ENCODE data around the gene MOSPD2. TPM values are rescaled to one million over a fixed set of nuclear protein-coding genes. Genes with fewer than 3 reads are reported as not detected.

The MOSPD2 gene
- total and polyA plus RNA-seq, 2 of the 4 experiments (the other 2 are of a cell fraction): 14.1 to 22.2 TPM

DNA sequence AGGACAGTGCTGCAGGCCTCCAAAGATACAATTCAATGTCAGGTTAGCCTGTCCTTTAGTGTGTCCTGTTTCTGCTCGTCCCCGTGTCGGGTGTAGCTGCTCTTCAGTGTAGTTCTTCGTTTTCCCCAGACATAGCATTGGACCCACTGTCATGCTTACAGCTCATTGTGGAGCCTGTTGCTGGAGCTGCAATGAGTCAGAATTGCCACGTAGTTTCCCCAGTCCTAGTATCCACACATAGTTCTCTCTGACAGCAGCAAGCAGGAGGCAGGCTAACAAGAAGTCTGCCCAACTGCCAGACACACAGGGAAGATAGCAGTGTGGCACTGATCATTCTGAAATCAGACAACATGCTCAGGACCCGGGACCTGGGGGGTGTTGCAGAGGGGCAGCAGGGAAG lies 49.2 kb downstream of the MOSPD2 start (continued):
- no peak for TF ChIP-seq SMC3 (IDR thresholded peaks at IDR 0.05; ENCODE audit: low read depth, low read length)

DNA sequence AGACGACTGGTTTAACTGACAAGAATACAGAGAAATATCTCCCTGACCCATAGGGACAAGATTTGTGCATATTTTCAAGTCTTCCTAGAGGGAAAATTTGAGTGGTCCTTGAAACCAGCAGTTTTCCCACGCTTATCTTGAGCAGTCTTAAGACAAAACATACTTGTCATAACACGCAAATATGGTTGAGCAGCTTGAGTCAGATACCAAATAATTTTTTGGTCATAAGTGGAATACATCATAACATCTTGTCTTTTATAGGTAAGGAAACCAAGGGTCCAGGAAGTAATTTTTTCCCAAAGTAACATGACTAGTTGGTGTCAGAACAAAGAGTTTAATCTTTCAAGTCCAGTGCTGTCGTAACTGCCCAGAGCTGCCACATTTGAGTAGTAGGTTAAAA lies 50.5 kb downstream of the MOSPD2 start:
- Histone ChIP-seq H3K9ac (ENCODE audit: low read depth, low read length) (no peak overlapping the region), H2BK5ac (ENCODE audit: low read depth, low read length, poor library complexity, severe bottlenecking) (no peak overlapping the region), H3K27me3 (ENCODE audit: control insufficient read depth, insufficient read depth, low read length) (no peaks in the 10 kb centered on the region), H3K27ac (ENCODE audit: insufficient read depth, low read length) (no peak overlapping the region), H3K9me3 (ENCODE audit: control insufficient read depth, insufficient read depth, low read length) (no peaks in the 10 kb centered on the region), H3K36me3 (ENCODE audit: control insufficient read depth, insufficient read depth, low read length) (no peaks in the 10 kb centered on the region; the same call in 1 of the 2 replicates), H2BK120ac (ENCODE audit: low read depth, low read length) (no peak overlapping the region), H2AK5ac (ENCODE audit: low read depth, low read length) (no peak overlapping the region), H2BK15ac (ENCODE audit: low read depth, low read length) (no peak overlapping the region), H3K18ac (ENCODE audit: low read depth, low read length) (no peak overlapping the region), H3K9me1 (ENCODE audit: insufficient read depth, low read length) (0 out of 2 replicates have a peak, but pooled peaks cover 2% of the 10 kb centered on the region), H4K8ac (ENCODE audit: low read depth in 2 of 2, low read length in 2 of 2) (no peak overlapping the region), H4K91ac (ENCODE audit: insufficient read depth, low read depth, low read length) (no peak overlapping the region), H4K5ac (ENCODE audit: low read depth, low read length) (no peak overlapping the region), H4K20me1 (ENCODE audit: insufficient read depth, low read length) (no peaks in the 10 kb centered on the region), H2AK9ac (replicated peaks; ENCODE audit: low read depth, low read length, poor library complexity) (no peak overlapping the region), H3K79me1 (ENCODE audit: low read depth in 1 of 2, low read length in 2 of 2) (no peaks in the 10 kb centered on the region; a peak in 1 of 4 replicates), H2AFZ (replicated peaks; ENCODE audit: low read length, poor library complexity) (no peak overlapping the region), H3K4me2 (ENCODE audit: low read depth, low read length) (no peak overlapping the region), H3K23ac (ENCODE audit: low read depth, low read length) (no peak overlapping the region), H2BK20ac (ENCODE audit: low read depth, low read length) (no peak overlapping the region), H3K4ac (ENCODE audit: low read depth, low read length) (peak overlapping the region; percentile 6; the same call in 1 of the 2 replicates), H3K4me3 (ENCODE audit: insufficient read depth, low read depth, low read length) (no peak overlapping the region), H3K56ac (ENCODE audit: extremely low read depth, insufficient read depth, low read length) (no peak overlapping the region), H3K4me1 (ENCODE audit: control insufficient read depth, insufficient read depth, low read length) (peaks cover 4% of the 10 kb centered on the region), H3K14ac (replicated peaks; ENCODE audit: low read depth, low read length) (no peak overlapping the region)
- CTCF ChIA-PET: no interaction called here
- in situ Hi-C loops (cut with MboI; ENCODE audit: low sequenced_read_pairs): no loop called here
- WGBS, 2 experiments (ENCODE audit: extremely low coverage in 2 of 2, insufficient read length in 1 of 2): no CpG with 5 or more reads among the region's 4 CpGs
- intact Hi-C loops (cut with micrococcal nuclease): no loop called here
- DNase-seq: no peak
- BruUV-seq (replicated peaks): no TSS peak
- dilution Hi-C loops (cut with HindIII; ENCODE audit: low sequenced_read_pairs, unreplicated experiment): no loop called here
- no peak for ATAC-seq (ENCODE audit: low read depth)
- TF ChIP-seq POLR2A (IDR thresholded peaks at IDR 0.05; ENCODE audit: low read depth, low read length) (no peak), MAZ (IDR thresholded peaks at IDR 0.05; ENCODE audit: borderline replicate concordance, low read depth, low read length) (no peak), RCOR1 (IDR thresholded peaks at IDR 0.05; ENCODE audit: insufficient replicate concordance, low read length) (no peak), CHD1 (IDR thresholded peaks at IDR 0.05; ENCODE audit: low read depth, low read length) (no peak), BHLHE40 (IDR thresholded peaks at IDR 0.05; ENCODE audit: low read depth, low read length) (no peak), SMC3 (IDR thresholded peaks at IDR 0.05; ENCODE audit: low read depth, low read length) (no peak), RFX5 (IDR thresholded peaks at IDR 0.05; ENCODE audit: low read depth, low read length) (no peak), RAD21 (IDR thresholded peaks at IDR 0.05; ENCODE audit: low read length) (no peak), CEBPB (IDR thresholded peaks at IDR 0.05; ENCODE audit: low read depth, low read length) (no peak), NFE2L2 (IDR thresholded peaks at IDR 0.05; ENCODE audit: low read depth, low read length) (no peak), MAFK (IDR thresholded peaks at IDR 0.05; ENCODE audit: low read depth, low read length) (no peak)
- TF ChIP-seq, protein P1, sequence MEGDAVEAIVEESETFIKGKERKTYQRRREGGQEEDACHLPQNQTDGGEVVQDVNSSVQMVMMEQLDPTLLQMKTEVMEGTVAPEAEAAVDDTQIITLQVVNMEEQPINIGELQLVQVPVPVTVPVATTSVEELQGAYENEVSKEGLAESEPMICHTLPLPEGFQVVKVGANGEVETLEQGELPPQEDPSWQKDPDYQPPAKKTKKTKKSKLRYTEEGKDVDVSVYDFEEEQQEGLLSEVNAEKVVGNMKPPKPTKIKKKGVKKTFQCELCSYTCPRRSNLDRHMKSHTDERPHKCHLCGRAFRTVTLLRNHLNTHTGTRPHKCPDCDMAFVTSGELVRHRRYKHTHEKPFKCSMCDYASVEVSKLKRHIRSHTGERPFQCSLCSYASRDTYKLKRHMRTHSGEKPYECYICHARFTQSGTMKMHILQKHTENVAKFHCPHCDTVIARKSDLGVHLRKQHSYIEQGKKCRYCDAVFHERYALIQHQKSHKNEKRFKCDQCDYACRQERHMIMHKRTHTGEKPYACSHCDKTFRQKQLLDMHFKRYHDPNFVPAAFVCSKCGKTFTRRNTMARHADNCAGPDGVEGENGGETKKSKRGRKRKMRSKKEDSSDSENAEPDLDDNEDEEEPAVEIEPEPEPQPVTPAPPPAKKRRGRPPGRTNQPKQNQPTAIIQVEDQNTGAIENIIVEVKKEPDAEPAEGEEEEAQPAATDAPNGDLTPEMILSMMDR (conservative IDR thresholded peaks at IDR 0.05; ENCODE audit: low read depth, low read length): no peak
- TF ChIP-seq, protein P2, sequence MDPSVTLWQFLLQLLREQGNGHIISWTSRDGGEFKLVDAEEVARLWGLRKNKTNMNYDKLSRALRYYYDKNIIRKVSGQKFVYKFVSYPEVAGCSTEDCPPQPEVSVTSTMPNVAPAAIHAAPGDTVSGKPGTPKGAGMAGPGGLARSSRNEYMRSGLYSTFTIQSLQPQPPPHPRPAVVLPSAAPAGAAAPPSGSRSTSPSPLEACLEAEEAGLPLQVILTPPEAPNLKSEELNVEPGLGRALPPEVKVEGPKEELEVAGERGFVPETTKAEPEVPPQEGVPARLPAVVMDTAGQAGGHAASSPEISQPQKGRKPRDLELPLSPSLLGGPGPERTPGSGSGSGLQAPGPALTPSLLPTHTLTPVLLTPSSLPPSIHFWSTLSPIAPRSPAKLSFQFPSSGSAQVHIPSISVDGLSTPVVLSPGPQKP (IDR thresholded peaks at IDR 0.05; ENCODE audit: borderline replicate concordance, low read depth, low read length): no peak
- POLR2A ChIA-PET (ENCODE audit: unreplicated experiment): no interaction called here
